Measurements from ENCODE around the gene NFASC. TPM values are rescaled to one million over a fixed set of nuclear protein-coding genes. Genes with fewer than 3 reads are reported as not detected.

NFASC gene
- total RNA-seq, 2 donors from 2014 or later = 27.7 to 45.9 TPM

DNA sequence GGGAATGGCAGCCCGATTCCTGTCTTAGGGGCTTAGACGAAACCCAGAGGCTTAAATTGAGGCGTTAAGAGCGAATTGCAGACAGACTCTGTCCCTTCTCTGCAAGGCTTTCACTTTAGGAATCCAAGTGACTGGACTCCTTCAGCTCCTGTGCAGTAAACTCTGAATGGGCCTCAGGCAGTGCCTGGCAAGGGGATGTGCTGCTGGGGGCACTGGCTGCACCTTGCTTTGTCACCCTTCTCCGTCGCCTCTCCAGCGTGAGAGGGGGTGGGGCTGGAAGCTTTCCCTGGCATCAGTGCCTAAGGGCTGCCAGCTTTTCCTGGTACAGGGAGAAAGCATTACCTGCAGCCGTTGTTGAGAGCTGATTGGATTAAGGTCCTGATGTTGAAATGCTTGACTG lies 39.9 kb upstream of the NFASC start:
- Histone ChIP-seq H3K9me3 (ENCODE audit: control insufficient read depth, low read length) (no peaks in the 10 kb centered on the region), H3K27me3 (ENCODE audit: control insufficient read depth, insufficient read depth, low read length, poor library complexity, severe bottlenecking) (peaks cover 8% of the 10 kb centered on the region), H3K4me3 (ENCODE audit: low read length) (peak overlapping the region; percentile 85), H3K27ac (ENCODE audit: low read depth, low read length) (no peak overlapping the region), H3K4me1 (ENCODE audit: control insufficient read depth, insufficient read depth, low read length) (no peaks in the 10 kb centered on the region), H3K9ac (ENCODE audit: extremely low read depth, low read length, poor library complexity, severe bottlenecking) (no peak overlapping the region), H3K36me3 (ENCODE audit: control insufficient read depth, insufficient read depth, low read length) (no peaks in the 10 kb centered on the region)
- TF ChIP-seq, protein P1, sequence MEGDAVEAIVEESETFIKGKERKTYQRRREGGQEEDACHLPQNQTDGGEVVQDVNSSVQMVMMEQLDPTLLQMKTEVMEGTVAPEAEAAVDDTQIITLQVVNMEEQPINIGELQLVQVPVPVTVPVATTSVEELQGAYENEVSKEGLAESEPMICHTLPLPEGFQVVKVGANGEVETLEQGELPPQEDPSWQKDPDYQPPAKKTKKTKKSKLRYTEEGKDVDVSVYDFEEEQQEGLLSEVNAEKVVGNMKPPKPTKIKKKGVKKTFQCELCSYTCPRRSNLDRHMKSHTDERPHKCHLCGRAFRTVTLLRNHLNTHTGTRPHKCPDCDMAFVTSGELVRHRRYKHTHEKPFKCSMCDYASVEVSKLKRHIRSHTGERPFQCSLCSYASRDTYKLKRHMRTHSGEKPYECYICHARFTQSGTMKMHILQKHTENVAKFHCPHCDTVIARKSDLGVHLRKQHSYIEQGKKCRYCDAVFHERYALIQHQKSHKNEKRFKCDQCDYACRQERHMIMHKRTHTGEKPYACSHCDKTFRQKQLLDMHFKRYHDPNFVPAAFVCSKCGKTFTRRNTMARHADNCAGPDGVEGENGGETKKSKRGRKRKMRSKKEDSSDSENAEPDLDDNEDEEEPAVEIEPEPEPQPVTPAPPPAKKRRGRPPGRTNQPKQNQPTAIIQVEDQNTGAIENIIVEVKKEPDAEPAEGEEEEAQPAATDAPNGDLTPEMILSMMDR (conservative IDR thresholded peaks at IDR 0.05) = no peak
- 76 to 78% methylated on average over 7 to 8 of the region's 8 CpGs for WGBS, 2 experiments (ENCODE audit: insufficient coverage in 1 of 2, insufficient read length in 1 of 2)
- Mint-ChIP-seq H3K4me1 (peaks cover 28% of the 10 kb centered on the region), H3K27ac (no peak overlapping the region), H3K4me3 (no peak overlapping the region), H3K9me3 (no peaks in the 10 kb centered on the region), H3K36me3 (ENCODE audit: low read depth) (peaks cover 2% of the 10 kb centered on the region), H3K27me3 (ENCODE audit: insufficient read depth) (peaks cover 10% of the 10 kb centered on the region)
- no peak for DNase-seq

DNA sequence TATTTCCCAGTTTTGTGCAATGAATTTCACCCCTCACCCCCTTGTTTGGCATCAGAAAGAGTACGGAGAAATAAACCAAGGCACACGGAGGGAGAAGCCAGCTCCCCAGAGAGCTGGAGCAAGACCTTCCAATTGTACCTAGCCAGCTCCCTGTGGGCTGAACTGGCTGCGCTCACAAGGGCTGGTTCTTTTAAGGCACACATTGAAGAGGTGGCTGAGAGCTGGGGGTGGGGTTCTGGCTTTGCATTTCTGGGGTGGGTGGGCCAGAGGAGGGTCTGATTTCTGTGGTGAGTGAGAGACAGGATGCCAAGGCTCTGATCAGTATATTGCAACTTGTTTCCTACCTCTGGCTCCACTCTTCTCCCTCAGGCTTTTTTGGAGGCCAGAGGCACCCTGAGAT lies 39.5 kb upstream of the NFASC start:
- WGBS, 2 experiments (ENCODE audit: insufficient coverage in 1 of 2, insufficient read length in 1 of 2) = 50 to 71% methylated on average over 2 to 3 of the region's 3 CpGs
- peaks cover 2% of the 10 kb centered on the region for H3K36me3 Mint-ChIP-seq (ENCODE audit: low read depth)
- H3K27ac ChIP-seq (ENCODE audit: low read depth, low read length) = no peak overlapping the region
- H3K27me3 Mint-ChIP-seq (ENCODE audit: insufficient read depth) = peaks cover 10% of the 10 kb centered on the region
- H3K4me1 Mint-ChIP-seq = peaks cover 26% of the 10 kb centered on the region
- no peaks in the 10 kb centered on the region for H3K9me3 Mint-ChIP-seq
- H3K27ac Mint-ChIP-seq = no peak overlapping the region
- H3K36me3 ChIP-seq (ENCODE audit: control insufficient read depth, insufficient read depth, low read length) = no peaks in the 10 kb centered on the region
- TF ChIP-seq, protein P1 (conservative IDR thresholded peaks at IDR 0.05) = no peak
- DNase-seq = no peak
- no peak overlapping the region for H3K4me3 Mint-ChIP-seq
- H3K27me3 ChIP-seq (ENCODE audit: control insufficient read depth, insufficient read depth, low read length, poor library complexity, severe bottlenecking) = peaks cover 8% of the 10 kb centered on the region
- no peaks in the 10 kb centered on the region for H3K9me3 ChIP-seq (ENCODE audit: control insufficient read depth, low read length)
- no peaks in the 10 kb centered on the region for H3K4me1 ChIP-seq (ENCODE audit: control insufficient read depth, insufficient read depth, low read length)
- no peak overlapping the region for H3K4me3 ChIP-seq (ENCODE audit: low read length)
- no peak overlapping the region for H3K9ac ChIP-seq (ENCODE audit: extremely low read depth, low read length, poor library complexity, severe bottlenecking)

DNA sequence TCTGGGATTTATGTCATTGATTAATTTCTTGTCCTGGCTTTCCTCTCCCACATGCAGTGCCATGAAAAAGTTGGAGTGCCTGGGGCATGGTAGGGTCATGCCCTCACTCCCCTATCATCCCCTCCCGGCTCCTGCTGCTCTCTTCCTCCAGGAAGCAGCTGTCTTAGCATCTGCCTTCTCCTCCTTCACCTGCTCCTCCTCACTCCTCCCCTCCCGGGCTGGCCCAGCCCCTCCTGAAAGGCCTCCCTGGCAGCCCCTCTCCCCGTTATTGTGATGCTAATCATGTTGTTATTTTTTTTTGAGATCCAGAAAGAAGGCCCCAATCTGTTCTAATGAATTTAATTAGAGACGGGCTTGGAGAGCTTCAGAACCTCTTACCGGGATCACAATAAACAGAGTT lies 36.3 kb upstream of the NFASC start:
- TF ChIP-seq, protein P1 (conservative IDR thresholded peaks at IDR 0.05) = no peak
- no peaks in the 10 kb centered on the region for H3K27me3 ChIP-seq (ENCODE audit: control insufficient read depth, insufficient read depth, low read length, poor library complexity, severe bottlenecking)
- no peaks in the 10 kb centered on the region for H3K9me3 ChIP-seq (ENCODE audit: control insufficient read depth, low read length)
- H3K4me1 ChIP-seq (ENCODE audit: control insufficient read depth, insufficient read depth, low read length) = no peaks in the 10 kb centered on the region
- Mint-ChIP-seq H3K4me3 (no peak overlapping the region), H3K36me3 (ENCODE audit: low read depth) (peaks cover 2% of the 10 kb centered on the region), H3K4me1 (peaks cover 22% of the 10 kb centered on the region), H3K27me3 (ENCODE audit: insufficient read depth) (peaks cover 5% of the 10 kb centered on the region), H3K27ac (no peak overlapping the region), H3K9me3 (no peaks in the 10 kb centered on the region)
- 51 to 79% methylated on average over 2 to 5 of the region's 5 CpGs for WGBS, 2 experiments (ENCODE audit: insufficient coverage in 1 of 2, insufficient read length in 1 of 2)
- H3K27ac ChIP-seq (ENCODE audit: low read depth, low read length) = peak overlapping the region; percentile 47
- H3K4me3 ChIP-seq (ENCODE audit: low read length) = no peak overlapping the region
- peak; percentile 62 for DNase-seq
- H3K9ac ChIP-seq (ENCODE audit: extremely low read depth, low read length, poor library complexity, severe bottlenecking) = no peak overlapping the region
- H3K36me3 ChIP-seq (ENCODE audit: control insufficient read depth, insufficient read depth, low read length) = no peaks in the 10 kb centered on the region
